Activated CD4-positive, alpha-beta T cell treated with anti-CD3 and anti-CD28 coated beads, Interleukin-2, amount 50 U/mL, for 4 hours (primary cell): ENCODE results near the gene MMUT.
A peak's percentile ranks its signal among the peaks of the same experiment; 100 is the strongest.
"Not testable (repeated sequence)": the region's sequence is repeated elsewhere in the genome, so short reads cannot be mapped to it uniquely, and the experiment has no call there.

Source experiments
- DNase-seq, 2 experiments: peaks; one replicate each; pipeline ENCODE4 v3.0.0-alpha.2; 2020

The MMUT gene

DNA sequence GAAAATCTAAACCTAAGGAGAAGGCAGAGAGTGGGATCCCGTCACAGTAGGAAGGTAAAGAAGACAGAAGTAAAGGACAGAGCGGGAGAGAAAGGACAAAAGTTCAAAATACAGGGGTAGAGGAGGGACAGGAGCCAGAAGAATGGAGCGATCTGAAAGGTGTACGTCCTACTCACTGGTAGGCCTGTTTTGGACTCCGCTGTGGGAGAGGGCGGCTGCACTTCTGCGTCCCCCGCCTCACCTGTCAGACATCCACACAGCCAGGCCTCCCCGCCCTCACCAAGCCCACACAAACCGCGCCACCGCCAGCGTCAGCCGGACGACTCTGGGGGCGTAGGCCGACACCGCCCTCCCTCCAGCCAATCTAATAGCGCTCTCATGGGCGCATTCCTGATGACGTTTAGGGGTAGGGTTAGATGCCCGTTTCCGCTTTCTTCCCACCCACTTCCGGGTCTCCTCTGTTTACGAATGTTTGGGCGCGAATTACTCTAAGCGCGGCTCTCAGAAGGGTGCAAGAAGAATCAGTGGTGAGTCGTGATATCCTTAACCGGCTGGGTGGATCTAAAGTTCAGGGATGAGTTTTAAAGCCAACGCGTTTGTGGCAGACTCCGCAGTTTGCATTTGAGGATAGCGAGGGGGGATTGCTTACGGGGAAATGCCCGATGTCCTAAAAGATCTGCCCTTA, at the start of gene MMUT, which contains the start of gene CENPQ:
MMUT (minus strand) TSS at position 327 of the 685 bp plus-strand sequence. CDS start 3,787 bp downstream, outside the sequence.
CENPQ (plus strand) TSS at position 444 of the 685 bp plus-strand sequence. CDS start 6,807 bp downstream, outside the sequence.
- DNase-seq = peak; percentile 88 to 90

GRCh38 chr6:49509342-49509741, 46.3 kb upstream of the MMUT start:
- DNase-seq = no peak

- DNase-seq = no peak
These were observed 43.6 kb upstream of the MMUT start for GRCh38 chr6:49506569-49507111.

DNA sequence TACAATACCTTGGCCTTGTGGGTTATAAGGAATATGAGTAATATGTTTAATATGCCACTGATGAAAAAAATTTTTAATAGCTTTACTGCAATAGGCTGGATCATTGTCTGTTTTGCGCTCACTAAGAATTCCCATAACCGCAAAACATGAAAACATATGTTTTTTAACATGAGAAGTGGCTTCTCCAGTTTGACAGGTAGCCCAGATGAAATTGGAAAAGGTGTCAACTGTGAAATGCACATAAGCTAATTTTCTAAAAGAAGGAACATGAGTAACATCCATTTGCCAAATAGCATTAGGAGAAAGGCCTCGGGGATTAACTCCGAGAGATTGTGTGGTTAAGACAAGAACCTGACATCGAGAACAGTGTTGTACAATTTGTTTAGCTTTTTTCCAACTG, 41.6 kb upstream of the MMUT start:
- DNase-seq = no peak

DNA sequence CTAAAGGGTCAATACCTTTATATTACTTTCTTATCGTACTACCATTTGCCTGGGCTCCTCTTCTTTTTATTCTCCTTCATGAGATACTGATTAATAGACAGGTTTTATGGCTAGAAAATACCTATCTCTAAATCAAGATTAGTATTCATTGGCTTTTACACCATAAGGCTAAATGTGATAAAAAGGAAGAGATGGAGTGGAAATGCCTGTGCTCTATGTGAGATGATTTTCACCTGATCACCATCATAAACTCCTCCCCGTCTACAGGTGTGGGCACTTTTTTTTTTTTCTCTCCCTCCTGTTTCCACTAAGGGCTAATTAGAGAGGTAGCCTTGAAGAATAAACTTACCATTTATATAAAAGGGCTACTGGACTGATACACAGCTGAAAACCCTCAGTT, 36.6 kb upstream of the MMUT start, which contains the start of gene GLYATL3:
GLYATL3 (plus strand) TSS at position 301 of the 400 bp plus-strand sequence. CDS start 12,068 bp downstream, outside the sequence.
- no peak for DNase-seq

DNA sequence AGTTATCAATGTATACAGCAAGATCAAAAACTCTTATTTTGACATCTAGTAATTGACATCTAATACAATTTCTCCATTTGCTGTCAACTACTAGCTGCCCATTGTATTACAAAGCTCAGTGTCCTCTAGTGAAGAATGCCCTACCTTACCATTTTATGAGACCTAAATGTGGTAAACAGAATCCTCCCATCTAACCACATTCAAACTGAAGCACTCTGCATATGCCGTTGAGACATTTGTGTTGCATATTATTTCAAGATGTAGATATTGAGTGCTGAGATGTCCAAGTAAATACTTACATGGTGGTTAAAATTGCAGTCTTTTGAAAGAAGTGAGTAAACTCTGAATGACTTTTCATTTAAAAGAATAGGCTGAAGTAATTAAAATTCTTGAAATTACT, 36.1 kb upstream of the MMUT start:
- no peak for DNase-seq

GRCh38 chr6:49497304-49497703, 34.3 kb upstream of the MMUT start:
- DNase-seq = no peak

- DNase-seq = no peak
These were observed 27.6 kb upstream of the MMUT start for GRCh38 chr6:49490633-49491032.

DNA sequence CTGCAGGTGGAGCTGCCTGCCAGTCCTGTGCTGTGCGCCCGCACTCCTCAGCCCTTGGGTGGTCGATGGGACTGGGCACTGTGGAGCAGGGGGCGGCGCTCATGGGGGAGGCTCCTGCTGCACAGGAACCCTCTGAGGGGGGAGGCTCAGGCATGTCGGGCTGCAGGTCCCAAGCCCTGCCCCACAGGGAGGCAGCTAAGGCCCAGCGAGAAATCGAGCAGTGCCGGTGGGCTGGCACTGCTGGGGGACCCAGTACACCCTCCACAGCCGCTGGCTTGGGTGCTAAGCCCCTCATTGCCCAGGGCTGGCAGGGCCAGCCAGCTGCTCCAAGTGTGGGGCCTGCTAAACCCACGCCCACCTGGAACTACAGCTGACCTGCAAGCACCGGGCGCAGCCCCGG, 20.3 kb upstream of the MMUT start:
- not testable (repeated sequence) for DNase-seq

GRCh38 chr6:49481846-49482245, 18.8 kb upstream of the MMUT start:
- DNase-seq = not testable (repeated sequence)

GRCh38 chr6:49479308-49479970, 16.4 kb upstream of the MMUT start:
- no peak for DNase-seq

- not testable (repeated sequence) for DNase-seq
These were observed 13.5 kb upstream of the MMUT start for GRCh38 chr6:49476564-49476963.

- no peak for DNase-seq
These were observed 5.0 kb upstream of the MMUT start for GRCh38 chr6:49468042-49468441.

DNA sequence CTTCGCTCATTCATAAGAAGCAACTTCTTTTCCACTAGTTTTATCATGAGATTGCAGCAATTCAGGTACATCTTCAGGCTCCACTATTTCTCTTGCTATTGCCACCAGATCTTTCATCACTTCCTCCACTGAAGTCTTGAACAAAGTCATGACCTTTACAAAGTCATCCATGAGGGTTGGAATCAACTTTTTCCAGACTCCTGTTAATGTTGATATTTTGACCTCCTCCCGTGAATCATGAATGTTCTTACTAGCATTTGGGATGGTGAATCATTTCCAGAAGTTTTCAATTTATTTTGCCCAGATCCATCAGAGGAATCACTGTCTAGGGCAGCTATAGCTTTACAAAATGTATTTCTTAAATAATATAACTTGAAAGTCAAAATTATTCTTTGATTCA, 1.6 kb upstream of the MMUT start:
- DNase-seq = no peak

- DNase-seq = no peak
These were observed 537 bp upstream of the MMUT start for GRCh38 chr6:49463612-49463967.

DNA sequence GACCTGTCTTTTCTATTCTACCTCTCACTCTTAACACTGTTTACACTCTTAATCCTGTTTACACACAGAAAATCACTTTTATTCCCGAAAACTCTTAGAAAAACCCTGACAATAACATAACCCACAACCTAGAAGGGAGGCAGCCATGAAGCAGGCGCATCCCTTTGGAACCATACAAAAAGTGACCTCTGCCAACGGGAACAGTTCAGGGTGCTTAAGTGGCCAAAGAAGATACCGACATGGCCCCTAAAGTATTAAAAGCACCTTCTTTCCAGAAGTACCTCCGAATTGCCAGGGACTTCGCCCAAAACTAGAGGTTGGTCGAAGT, 490 bp downstream of the MMUT start:
- DNase-seq = no peak

DNA sequence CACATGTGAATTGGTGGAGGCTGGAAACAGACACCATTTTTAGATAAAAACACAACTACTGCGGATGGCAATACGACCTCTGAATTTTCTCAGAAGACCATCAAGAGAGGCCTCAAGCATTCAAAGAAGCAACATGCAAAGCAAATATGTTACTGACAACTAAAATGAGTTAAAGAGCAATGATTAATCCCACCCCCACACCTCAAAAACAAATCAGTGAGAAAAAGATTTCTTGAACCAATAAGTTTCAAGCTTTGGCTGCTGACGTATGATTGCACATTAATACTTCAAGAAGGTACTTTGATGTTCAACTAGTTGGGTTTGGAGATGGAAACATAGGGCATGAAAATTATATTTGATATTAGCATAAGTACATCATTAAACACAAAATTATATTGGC, 982 bp downstream of the MMUT start:
- DNase-seq = no peak

DNA sequence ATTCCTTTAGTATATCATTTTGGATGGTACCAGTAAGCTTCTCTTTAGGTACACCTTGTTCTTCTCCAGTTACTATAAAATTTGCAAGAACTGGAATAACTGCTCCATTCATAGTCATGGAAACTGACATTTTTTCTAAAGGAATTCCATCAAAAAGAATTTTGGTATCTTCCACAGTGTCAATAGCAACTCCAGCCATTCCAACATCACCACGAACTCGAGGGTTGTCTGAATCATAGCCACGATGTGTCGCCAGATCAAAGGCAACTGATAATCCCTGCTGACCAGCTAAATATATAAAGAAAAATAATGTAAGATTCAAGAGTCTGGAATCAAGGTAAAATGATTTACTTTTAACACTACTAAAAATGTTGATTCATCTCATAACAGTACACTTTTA, 5.3 kb downstream of the MMUT start:
- no peak for DNase-seq

- no peak for DNase-seq
These were observed 8.0 kb downstream of the MMUT start for GRCh38 chr6:49454787-49455709.

DNA sequence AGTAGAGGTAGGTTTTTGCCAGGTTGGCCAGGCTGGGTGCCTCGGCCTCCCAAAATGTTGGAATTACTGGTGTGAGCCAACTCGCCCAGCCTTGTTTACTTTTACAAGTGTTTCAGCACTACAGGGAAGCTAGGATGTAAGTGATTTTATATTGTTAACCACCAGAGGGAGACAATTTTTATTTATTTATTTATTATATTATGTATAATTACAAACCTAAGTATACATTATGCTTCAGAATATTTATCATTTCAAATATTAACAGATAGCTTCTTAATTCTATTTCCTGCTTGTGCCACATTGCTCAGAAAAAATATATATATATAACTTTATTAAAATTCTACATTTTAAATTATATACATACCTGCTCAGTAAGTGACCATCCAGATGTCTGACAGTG, 9.8 kb downstream of the MMUT start:
- DNase-seq = no peak

DNA sequence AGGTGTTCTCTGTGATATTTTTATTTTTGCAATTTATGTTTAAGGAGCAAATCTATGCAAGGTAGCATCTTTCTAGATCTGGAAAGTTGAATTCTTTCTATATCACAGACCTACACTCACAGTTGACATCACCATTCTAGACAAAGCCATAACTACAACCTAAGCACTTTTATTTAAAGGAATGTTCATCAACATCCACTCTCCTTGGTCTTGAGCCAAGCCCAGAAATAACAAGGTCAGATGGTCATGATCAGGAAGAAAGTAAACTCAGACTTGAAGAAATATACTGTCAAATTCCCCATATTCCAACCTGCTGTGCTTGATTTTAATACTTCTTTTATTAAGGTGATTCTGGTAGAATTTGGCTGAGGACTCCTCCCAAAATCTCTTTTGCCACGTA, 32.2 kb downstream of the MMUT start:
- no peak for DNase-seq

DNA sequence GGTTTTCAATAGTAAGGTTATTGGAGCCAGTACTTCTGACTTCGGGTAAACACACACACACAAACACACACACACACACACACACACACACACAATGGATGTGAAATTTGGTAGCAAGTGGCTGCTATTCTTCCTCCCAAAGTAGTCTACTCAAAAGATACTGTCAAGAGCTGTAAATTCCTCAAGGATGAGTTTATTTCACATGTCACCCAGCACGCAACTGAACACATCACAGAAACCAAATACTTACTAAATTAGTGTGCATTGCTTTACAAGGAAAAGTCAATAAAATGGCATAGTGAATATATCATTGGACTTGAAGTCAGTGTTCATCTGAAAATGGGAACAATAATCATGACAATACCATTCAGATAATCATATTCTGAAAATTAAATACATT, 32.9 kb downstream of the MMUT start:
- DNase-seq = no peak

DNA sequence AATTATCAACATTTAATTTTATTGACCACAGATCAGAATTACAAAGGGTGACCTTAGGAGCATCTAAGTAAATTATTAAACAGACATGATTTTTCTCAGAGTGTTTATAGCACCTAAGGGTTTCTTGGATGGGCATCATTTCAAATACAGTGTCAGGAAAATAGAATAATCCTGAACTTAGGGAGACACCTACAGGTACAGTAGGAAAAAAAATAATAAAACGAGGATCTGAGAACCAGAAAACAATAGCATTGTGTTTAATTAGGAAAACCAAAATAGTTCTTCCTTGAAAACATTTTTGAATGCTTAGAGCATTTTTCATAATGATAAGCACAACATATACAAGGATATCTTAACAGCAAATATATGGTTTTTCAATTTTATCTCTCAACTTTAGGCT, 39.2 kb downstream of the MMUT start:
- DNase-seq = no peak
